GM23338 (cell line): ENCODE results near the gene KHSRP. TPM values are rescaled to one million over a fixed set of nuclear protein-coding genes. Genes with fewer than 3 reads are reported as not detected.
A peak's percentile ranks its signal among the peaks of the same experiment; 100 is the strongest.

Experiments
- ATAC-seq: fragments of 200-7000 bp; cut with Tn5 transposase; 3 replicates; pipeline ENCODE4 v1.9.1; 2020
- DNase-seq: peaks from one replicate; pipeline ENCODE4 v3.0.0-alpha.2; 2015; ENCODE audit warnings: low spot score
- H2AFZ ChIP-seq: fragments of 200-600 bp; sonication (generic); 2 replicates; pipeline ENCODE4 v1.8.0; 2016; ENCODE audit warnings: antibody characterized with exemption, mild to moderate bottlenecking, moderate library complexity
- H3F3A ChIP-seq: fragments of 200-600 bp; sonication (generic); replicated peaks from 2 replicates; pipeline ENCODE4 v1.8.0; 2017; ENCODE audit warnings: antibody characterized with exemption, mixed run types, low read depth
- H3K27ac ChIP-seq: fragments of 200-600 bp; sonication (generic); 2 replicates; pipeline ENCODE4 v1.6.1; 2016; ENCODE audit warnings: low read depth
- H3K27me3 ChIP-seq: fragments of 200-600 bp; sonication (generic); 2 replicates; pipeline ENCODE4 v1.8.0; 2016; ENCODE audit warnings: mild to moderate bottlenecking, mixed run types, moderate library complexity; ENCODE audit not compliant: insufficient read depth
- H3K36me3 ChIP-seq: fragments of 200-600 bp; sonication (generic); 2 replicates; pipeline ENCODE4 v1.8.0; 2016; ENCODE audit warnings: mild to moderate bottlenecking; ENCODE audit not compliant: insufficient read depth
- H3K4me1 ChIP-seq: fragments of 200-600 bp; sonication (generic); 2 replicates; pipeline ENCODE4 v1.8.0; 2016; ENCODE audit warnings: mild to moderate bottlenecking, moderate library complexity; ENCODE audit not compliant: insufficient read depth
- H3K4me2 ChIP-seq: fragments of 200-600 bp; sonication (generic); 2 replicates; pipeline ENCODE4 v1.7.1; 2017; ENCODE audit warnings: mixed run types
- H3K4me3 ChIP-seq: fragments of 200-600 bp; sonication (generic); 2 replicates; pipeline ENCODE4 v1.6.1; 2016; ENCODE audit warnings: mixed run types
- H3K79me2 ChIP-seq: fragments of 200-600 bp; sonication (generic); replicated peaks from 2 replicates; pipeline ENCODE4 v1.8.0; 2017; ENCODE audit warnings: mild to moderate bottlenecking; ENCODE audit not compliant: insufficient read depth
- H3K9me2 ChIP-seq: fragments of 200-600 bp; sonication (generic); 2 replicates; pipeline ENCODE4 v1.8.0; 2017; ENCODE audit not compliant: insufficient read depth
- H4K20me1 ChIP-seq: fragments of 200-600 bp; sonication (generic); replicated peaks from 2 replicates; pipeline ENCODE4 v1.8.0; 2017; ENCODE audit warnings: mild to moderate bottlenecking; ENCODE audit not compliant: insufficient read depth
- H3K27ac Mint-ChIP-seq: 2 replicates; pipeline ENCODE4 v1.8.0; 2020; ENCODE audit warnings: inconsistent platforms, mild to moderate bottlenecking, moderate library complexity, mixed read lengths
- H3K27me3 Mint-ChIP-seq: 3 replicates; pipeline ENCODE4 v1.8.0; 2022; ENCODE audit warnings: low read depth, mild to moderate bottlenecking, moderate library complexity, mixed read lengths, inconsistent platforms; ENCODE audit not compliant: insufficient read depth, poor library complexity
- H3K36me3 Mint-ChIP-seq: 3 replicates; pipeline ENCODE4 v1.8.0; 2021; ENCODE audit warnings: low read depth, mild to moderate bottlenecking, inconsistent platforms, moderate library complexity, mixed read lengths
- H3K4me1 Mint-ChIP-seq: 3 replicates; pipeline ENCODE4 v1.8.0; 2020; ENCODE audit warnings: mild to moderate bottlenecking, inconsistent platforms, mixed read lengths
- H3K4me3 Mint-ChIP-seq: 3 replicates; pipeline ENCODE4 v1.8.0; 2021; ENCODE audit warnings: moderate library complexity, mild to moderate bottlenecking, inconsistent platforms, mixed read lengths
- H3K9me3 Mint-ChIP-seq: 3 replicates; pipeline ENCODE4 v1.8.0; 2020; ENCODE audit warnings: moderate library complexity, mild to moderate bottlenecking, inconsistent platforms, mixed read lengths
- CREB1 ChIP-seq: fragments of 250-450 bp; sonication (Bioruptor Pico); IDR thresholded peaks from 2 replicates; pipeline ENCODE4 v1.5.0; 2020; ENCODE audit warnings: low read depth, mild to moderate bottlenecking, moderate library complexity
- CTCF ChIP-seq, 2 experiments: fragments of 200-600 bp in 1 of 2; sonication (generic) in 1 of 2; conservative IDR thresholded peaks; 2 replicates each; pipeline versions ENCODE4 v1.5.1 to v1.6.1; 2016 to 2017; ENCODE audit warnings: antibody characterized with exemption in 2 of 2, low read depth in 2 of 2, mild to moderate bottlenecking in 2 of 2, moderate library complexity in 1 of 2
- ETS1 ChIP-seq: IDR thresholded peaks from 2 replicates; pipeline ENCODE4 v1.6.1; 2016; ENCODE audit warnings: antibody characterized with exemption
- STAT1 ChIP-seq: IDR thresholded peaks from one replicate; pipeline ENCODE4 v1.6.1; 2016; ENCODE audit warnings: antibody characterized with exemption; ENCODE audit not compliant: unreplicated experiment
- ZNF114 ChIP-seq: fragments of 250-450 bp; sonication (Bioruptor Pico); IDR thresholded peaks from 2 replicates; pipeline ENCODE4 v1.5.0; 2020; ENCODE audit warnings: mild to moderate bottlenecking, moderate library complexity
- ZNF462 ChIP-seq: fragments of 250-450 bp; sonication (Bioruptor Pico); IDR thresholded peaks from 2 replicates; pipeline ENCODE4 v1.5.0; 2020; ENCODE audit warnings: mild to moderate bottlenecking, moderate library complexity
- polyA plus RNA-seq: library from polyadenylated mRNA; unstranded; fragments of >200 nt; fragmentation: Nextera tagmentation; extraction: Ambion mirVana; gene quantifications from 2 replicates; pipeline ENCODE4 v1.2.1, GENCODE V29; 2016
- total RNA-seq: library from RNA; depleted of rRNA; stranded (reverse); fragments of >200 nt; shearing (Covaris generic); gene quantifications from 2 replicates; pipeline ENCODE4 v1.2.3, GENCODE V29; 2014

The KHSRP gene
- total and polyA plus RNA-seq, 2 experiments from 2014 or later, result 129 to 359 TPM

GRCh38 chr19:6373096-6373812, 51.4 kb downstream of the KHSRP start:
- no peaks in the 10 kb centered on the region for H3K27me3 ChIP-seq
- peak overlapping the region; percentile 74 for H3K4me2 ChIP-seq
- peak overlapping the region; percentile 83 for H3K27ac ChIP-seq
- Mint-ChIP-seq H3K27me3 (peaks cover 9% of the 10 kb centered on the region), H3K36me3 (peaks cover 15% of the 10 kb centered on the region), H3K4me1 (peaks cover 18% of the 10 kb centered on the region), H3K9me3 (peaks cover 5% of the 10 kb centered on the region; the same call in 1 of the 3 replicates), H3K27ac (peak overlapping the region; percentile 94), H3K4me3 (peak overlapping the region; percentile 84)
- ATAC-seq, result peak; percentile 66
- no peaks in the 10 kb centered on the region for H4K20me1 ChIP-seq
- no peak for TF ChIP-seq ZNF114
- no peak for TF ChIP-seq STAT1
- no peak for TF ChIP-seq ETS1
- no peak for TF ChIP-seq ZNF462
- TF ChIP-seq CTCF (conservative IDR thresholded peaks at IDR 0.05; ENCODE audit: low read depth in 2 of 2), result no peak
- 0 out of 2 replicates have a peak, but pooled peaks have one; percentile 10 for TF ChIP-seq CREB1 (CRISPR knock-in tag)
- peak; percentile 99 for DNase-seq
- no peaks in the 10 kb centered on the region; the same call in 1 of the 2 replicates for H3K36me3 ChIP-seq
- H3K4me3 ChIP-seq, result peak overlapping the region; percentile 84
- H3K4me1 ChIP-seq, result peaks cover 7% of the 10 kb centered on the region; the same call in 1 of the 2 replicates
- H3K9me2 ChIP-seq, result no peaks in the 10 kb centered on the region
- H2AFZ ChIP-seq, result peak overlapping the region; percentile 61; the same call in 1 of the 2 replicates
- H3K79me2 ChIP-seq, result no peaks in the 10 kb centered on the region
- H3F3A ChIP-seq, result 0 out of 2 replicates have a peak, but pooled peaks cover 4% of the 10 kb centered on the region
